Lower lobe of right lung (tissue), 2 donors: Measurements from ENCODE around the gene RNF149. TPM values are rescaled to one million over a fixed set of nuclear protein-coding genes. Genes with fewer than 3 reads are reported as not detected.
"Not testable (repeated sequence)": the region's sequence is repeated elsewhere in the genome, so short reads cannot be mapped to it uniquely, and the experiment has no call there.

Experiments
- ATAC-seq, 2 donors: fragments of 200-7000 bp; cut with Tn5 transposase; one replicate each; pipeline ENCODE4 v1.9.1; 2020 to 2022; ENCODE audit warnings: mild to moderate bottlenecking in 2 of 2, moderate library complexity in 2 of 2
- DNase-seq: peaks from one replicate; pipeline ENCODE4 v3.0.0-alpha.2; 2020
- H3K27ac ChIP-seq: fragments of 200-600 bp; one replicate; pipeline ENCODE4 v1.8.0; 2022
- H3K27me3 ChIP-seq: fragments of 200-600 bp; one replicate; pipeline ENCODE4 v1.8.0; 2022; ENCODE audit warnings: low read depth
- H3K36me3 ChIP-seq: fragments of 200-600 bp; one replicate; pipeline ENCODE4 v1.8.0; 2022; ENCODE audit warnings: mild to moderate bottlenecking
- H3K4me1 ChIP-seq: fragments of 200-600 bp; one replicate; pipeline ENCODE4 v1.8.0; 2022
- H3K4me3 ChIP-seq: fragments of 200-600 bp; one replicate; pipeline ENCODE4 v1.8.0; 2022; ENCODE audit warnings: mild to moderate bottlenecking
- H3K9me3 ChIP-seq: fragments of 200-600 bp; one replicate; pipeline ENCODE4 v1.8.0; 2022
- CTCF ChIP-seq: fragments of 200-600 bp; IDR thresholded peaks from one replicate; pipeline ENCODE4 v1.8.0; 2022; ENCODE audit warnings: antibody characterized with exemption, mild to moderate bottlenecking
- intact Hi-C: fragments of 100-400 bp; cut with DNase I; formaldehyde crosslinking; loops from one replicate; pipeline ENCODE4 v1.11.0; 2022
- total RNA-seq: library from RNA; stranded (reverse); fragmentation: NEBNext Ultra II Directional; extraction: Animal tissue kit (Norgen Biotek cat#: 25700); gene quantifications from one replicate; pipeline ENCODE4 v1.2.1, GENCODE V29; 2021
- donor health status: DM: no; HTN: yes; CAD: no; lungs with severe emphysema.

RNF149 gene
- total RNA-seq, 1 donor from 2014 or later: 158 TPM

DNA sequence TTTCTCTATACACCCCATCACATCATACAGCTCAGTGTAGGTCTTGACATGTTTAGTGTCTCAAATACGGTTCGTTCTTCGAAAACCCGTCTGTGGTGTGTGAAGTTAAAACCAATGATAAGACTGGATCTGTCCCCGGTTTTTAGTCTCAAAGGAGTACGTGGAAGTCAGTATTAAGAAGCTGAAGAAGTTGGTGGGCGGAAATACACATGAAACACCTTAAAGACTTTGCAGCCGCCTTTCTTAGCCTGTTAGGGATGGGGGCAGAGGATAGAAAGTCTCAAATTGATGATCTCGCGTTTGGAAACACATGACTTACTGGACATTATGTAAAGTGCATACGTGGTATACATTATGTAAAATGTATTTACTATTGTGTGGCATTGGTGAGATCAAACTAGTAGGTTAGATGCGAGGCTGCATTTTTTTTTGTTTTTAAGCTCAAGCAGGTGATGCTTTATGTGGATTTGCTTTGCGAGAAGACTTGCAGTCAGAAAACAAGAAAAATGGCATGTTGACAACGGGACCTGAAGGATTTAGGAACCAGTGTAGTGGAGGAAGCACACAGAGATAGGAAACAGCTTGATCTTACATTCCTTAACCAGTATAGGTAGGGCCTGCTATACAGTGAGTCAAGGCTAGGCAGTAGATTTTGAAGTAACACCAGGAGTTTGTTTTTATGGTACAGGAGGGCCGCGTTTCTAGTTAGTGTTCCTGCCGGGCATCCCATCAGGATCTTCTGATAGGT is 54.6 kb downstream of the RNF149 start:
- ATAC-seq (no peak), DNase-seq (no peak)
- no peak for TF ChIP-seq CTCF
- no peaks in the 10 kb centered on the region for H3K27me3 ChIP-seq
- peak overlapping the region; percentile 94 for H3K27ac ChIP-seq
- peak overlapping the region; percentile 87 for H3K4me3 ChIP-seq
- no peaks in the 10 kb centered on the region for H3K9me3 ChIP-seq
- intact Hi-C loops: no loop called here
- peaks cover 17% of the 10 kb centered on the region for H3K36me3 ChIP-seq
- H3K4me1 ChIP-seq: peaks cover 46% of the 10 kb centered on the region

GRCh38 chr2:101253013-101253702 is 55.3 kb downstream of the RNF149 start:
- peak overlapping the region; percentile 87 for H3K4me3 ChIP-seq
- H3K27ac ChIP-seq: peak overlapping the region; percentile 94
- peak; percentile 88 for DNase-seq
- peaks cover 10% of the 10 kb centered on the region for H3K36me3 ChIP-seq
- no peaks in the 10 kb centered on the region for H3K9me3 ChIP-seq
- no peaks in the 10 kb centered on the region for H3K27me3 ChIP-seq
- intact Hi-C loops: no loop called here
- no peak for TF ChIP-seq CTCF
- peaks cover 46% of the 10 kb centered on the region for H3K4me1 ChIP-seq
- ATAC-seq: peak; percentile 86 to 90

GRCh38 chr2:101252408-101253012 is 56.0 kb downstream of the RNF149 start, which contains the start of gene CNOT11:
Gene CNOT11 (plus strand): TSS chr2:101252886. CDS start chr2:101252965, 79 bp downstream.
- no peaks in the 10 kb centered on the region for H3K9me3 ChIP-seq
- H3K4me3 ChIP-seq: peak within 1 kb of the TSS; percentile 87
- TF ChIP-seq CTCF: no peak
- H3K27ac ChIP-seq: peak within 1 kb of the TSS; percentile 94
- H3K36me3 ChIP-seq: peaks cover 4% of the 10 kb centered on the region
- no peaks in the 10 kb centered on the region for H3K27me3 ChIP-seq
- intact Hi-C loops: no loop called here
- ATAC-seq (peak; percentile 97), DNase-seq (peak; percentile 99)
- peaks cover 46% of the 10 kb centered on the region for H3K4me1 ChIP-seq

GRCh38 chr2:101251844-101252407 is 56.6 kb downstream of the RNF149 start:
- peaks cover 46% of the 10 kb centered on the region for H3K4me1 ChIP-seq
- peak; percentile 42 for TF ChIP-seq CTCF
- no peaks in the 10 kb centered on the region for H3K36me3 ChIP-seq
- DNase-seq: no peak
- H3K27ac ChIP-seq: peak overlapping the region; percentile 94
- peak; percentile 60 to 79 for ATAC-seq
- H3K4me3 ChIP-seq: peak overlapping the region; percentile 87
- H3K27me3 ChIP-seq: no peaks in the 10 kb centered on the region
- intact Hi-C loops: no loop called here
- no peaks in the 10 kb centered on the region for H3K9me3 ChIP-seq

DNA sequence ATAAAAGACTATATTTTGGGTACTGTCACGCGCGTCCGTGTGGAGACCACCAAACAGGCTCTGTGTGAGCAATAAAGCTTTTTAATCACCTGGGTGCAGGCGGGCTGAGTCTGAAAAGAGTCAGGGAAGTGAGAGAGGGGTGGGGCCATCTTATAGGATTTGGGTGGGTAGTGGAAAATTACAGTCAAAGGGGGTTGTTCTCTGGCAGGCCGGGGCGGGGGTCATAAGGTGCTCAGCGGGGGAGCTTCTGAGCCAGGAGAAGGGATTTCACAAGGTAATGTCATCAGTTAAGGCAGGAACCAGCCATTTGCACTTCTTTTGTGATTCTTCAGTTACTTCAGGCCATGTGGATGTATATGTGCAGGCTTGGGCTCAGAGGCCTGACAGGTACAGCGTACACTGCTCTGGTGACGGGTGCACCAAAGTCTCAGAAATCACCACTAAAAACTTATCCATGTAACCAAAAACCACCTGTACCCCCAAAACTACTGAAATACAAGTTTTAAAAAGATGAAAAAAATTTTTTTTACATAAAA is 57.2 kb downstream of the RNF149 start:
- H3K9me3 ChIP-seq, intact Hi-C loops, H3K36me3 ChIP-seq, ATAC-seq, DNase-seq, H3K27me3 ChIP-seq: not testable (repeated sequence)
- peak overlapping the region; percentile 87 for H3K4me3 ChIP-seq
- H3K27ac ChIP-seq: peak overlapping the region; percentile 94
- H3K4me1 ChIP-seq: peaks cover 40% of the 10 kb centered on the region
